Endothelial cell of umbilical vein (primary cell): ENCODE data around the gene ENOX2. TPM values are rescaled to one million over a fixed set of nuclear protein-coding genes. Genes with fewer than 3 reads are reported as not detected.

Source experiments
- BruUV-seq: library from RNA; stranded (reverse); fragments of 400-500 nt; replicated peaks from 2 replicates; lab custom pipeline; 2021; lab: Mats Ljungman, UMichigan
- CTCF ChIA-PET: fragments of 300-600, 350-600 bp; sonication (Branson Sonifier 250); formaldehyde crosslinking; loops from one replicate; lab custom pipeline; 2021; ENCODE audit warnings: antibody characterized with exemption, inconsistent platforms; lab: Charles Lee
- POLR2A ChIA-PET: fragments of 300-600, 350-600 bp; sonication (Branson Sonifier 250); formaldehyde crosslinking; loops from one replicate; lab custom pipeline; 2021; ENCODE audit warnings: antibody characterized with exemption, inconsistent platforms; lab: Charles Lee
- DNase-seq: peaks from one replicate; pipeline ENCODE4 v3.0.0-alpha.2; 2011; ENCODE audit warnings: low read depth, low spot score
- FAIRE-seq: peaks from 2 replicates; lab custom pipeline; 2011; peaks lifted over from hg19 to GRCh38; lab: Jason Lieb, UNC
- H2AFZ ChIP-seq: 2 replicates; pipeline ENCODE4 v1.6.0; 2012; ENCODE audit warnings: low read depth, low read length, control low read depth, inconsistent platforms
- H3K27ac ChIP-seq: 2 replicates; pipeline ENCODE4 v1.5.1; 2011; ENCODE audit warnings: low read depth, mild to moderate bottlenecking, control low read depth, low read length, moderate library complexity; ENCODE audit not compliant: insufficient read depth
- H3K27me3 ChIP-seq, 2 experiments: 2 replicates each; pipeline versions ENCODE4 v1.6.0 to v1.6.1; 2011; ENCODE audit warnings: low read length in 2 of 2, mixed read lengths in 1 of 2; ENCODE audit not compliant: control insufficient read depth in 2 of 2, insufficient read depth in 2 of 2
- H3K36me3 ChIP-seq, 2 experiments: 2 replicates in 1 of 2; 3 replicates in 1 of 2; pipeline ENCODE4 v1.5.1; 2011; ENCODE audit warnings: low read length in 2 of 2, mild to moderate bottlenecking in 1 of 2, moderate library complexity in 1 of 2; ENCODE audit not compliant: control insufficient read depth in 2 of 2, insufficient read depth in 2 of 2; ENCODE audit errors: extremely low read depth in 1 of 2
- H3K4me1 ChIP-seq: 3 replicates; pipeline ENCODE4 v1.5.1; 2011; ENCODE audit warnings: mild to moderate bottlenecking, low read length; ENCODE audit not compliant: control insufficient read depth, insufficient read depth; ENCODE audit errors: extremely low read depth
- H3K4me2 ChIP-seq: 2 replicates; pipeline ENCODE4 v1.6.1; 2011; ENCODE audit warnings: low read length, control low read depth, mixed read lengths; ENCODE audit not compliant: insufficient read depth
- H3K4me3 ChIP-seq, 3 experiments: fragments of 200-600 bp in 1 of 3; sonication (generic), shearing (Covaris generic) in 1 of 3; replicated peaks in 1 of 3; 2 replicates each; pipeline ENCODE4 v1.5.1; 2011 to 2016; ENCODE audit warnings: control low read depth in 3 of 3, low read length in 3 of 3, mild to moderate bottlenecking in 2 of 3, inconsistent platforms in 1 of 3, low read depth in 1 of 3, moderate library complexity in 1 of 3; ENCODE audit not compliant: insufficient read depth in 1 of 3
- H3K79me2 ChIP-seq: 2 replicates; pipeline ENCODE4 v1.6.0; 2012; ENCODE audit warnings: low read length, inconsistent platforms; ENCODE audit not compliant: control insufficient read depth, insufficient read depth
- H3K9ac ChIP-seq: replicated peaks from 2 replicates; pipeline ENCODE3; 2011; ENCODE audit warnings: low read length, control low read depth; ENCODE audit not compliant: insufficient read depth; ENCODE audit errors: extremely low read depth
- H3K9me1 ChIP-seq: replicated peaks from 3 replicates; pipeline ENCODE4 v1.6.0; 2011; ENCODE audit warnings: mild to moderate bottlenecking, low read length; ENCODE audit not compliant: control insufficient read depth, insufficient read depth; ENCODE audit errors: extremely low read depth
- H3K9me3 ChIP-seq: replicated peaks from 2 replicates; pipeline ENCODE4 v1.5.1; 2012; ENCODE audit warnings: low read length, inconsistent platforms; ENCODE audit not compliant: control insufficient read depth, insufficient read depth
- H4K20me1 ChIP-seq: replicated peaks from 2 replicates; pipeline ENCODE3; 2011; ENCODE audit warnings: mild to moderate bottlenecking, low read length; ENCODE audit not compliant: control insufficient read depth, insufficient read depth; ENCODE audit errors: extremely low read depth
- CTCF ChIP-seq, 2 donors: IDR thresholded peaks; 1 replicate in 1 of 2; 2 replicates in 1 of 2; pipeline ENCODE4 v1.5.1; 2011; ENCODE audit warnings: low read length in 2 of 2, mild to moderate bottlenecking in 2 of 2, moderate library complexity in 2 of 2, control low read depth in 1 of 2, inconsistent platforms in 1 of 2, low read depth in 1 of 2; ENCODE audit not compliant: insufficient read depth in 1 of 2; ENCODE audit errors: extremely low read depth in 1 of 2
- EZH2 ChIP-seq: IDR thresholded peaks from 2 replicates; pipeline ENCODE4 v1.6.1; 2012; ENCODE audit warnings: borderline replicate concordance, low read depth, mild to moderate bottlenecking, moderate library complexity, low read length, inconsistent platforms; ENCODE audit not compliant: severe bottlenecking
- FOS ChIP-seq: IDR thresholded peaks from 2 replicates; pipeline ENCODE4 v1.6.1; 2011; ENCODE audit warnings: mild to moderate bottlenecking, low read length, moderate library complexity, borderline replicate concordance; ENCODE audit not compliant: insufficient read depth
- GATA2 ChIP-seq: IDR thresholded peaks from 2 replicates; pipeline ENCODE4 v1.7.0; 2011; ENCODE audit warnings: low read depth, mild to moderate bottlenecking, moderate library complexity, mixed read lengths, low read length; ENCODE audit not compliant: insufficient read length, insufficient read depth
- JUN ChIP-seq: IDR thresholded peaks from 2 replicates; pipeline ENCODE4 v1.6.1; 2011; ENCODE audit warnings: borderline replicate concordance, low read depth; ENCODE audit not compliant: insufficient read length, insufficient read depth
- MAX ChIP-seq: IDR thresholded peaks from 2 replicates; pipeline ENCODE4 v1.6.1; 2011; ENCODE audit not compliant: insufficient read depth, insufficient read length
- MYC ChIP-seq: IDR thresholded peaks from one replicate; pipeline ENCODE4 v1.6.1; 2011; ENCODE audit warnings: mild to moderate bottlenecking, low read depth, low read length
- POLR2A ChIP-seq: IDR thresholded peaks from 2 replicates; pipeline ENCODE4 v1.6.1; 2012; ENCODE audit warnings: low read depth, mild to moderate bottlenecking, control low read depth, low read length
- POLR2AphosphoS5 ChIP-seq: IDR thresholded peaks from 2 replicates; pipeline ENCODE4 v1.6.1; 2012; ENCODE audit warnings: low read depth, mild to moderate bottlenecking, control low read depth, low read length, moderate library complexity; ENCODE audit not compliant: insufficient read depth
- dilution Hi-C: fragments of 300-500 bp; cut with MboI; formaldehyde crosslinking; loops from one replicate; pipeline ENCODE4 v1.15.0; 2019; ENCODE audit warnings: low sequenced_read_pairs; ENCODE audit not compliant: extremely low pct_ligation_motif_present
- intact Hi-C: fragments of 100-400 bp; cut with micrococcal nuclease; formaldehyde crosslinking; loops from one replicate; pipeline ENCODE4 v1.10.0; 2022
- polyA plus RNA-seq, 4 experiments: library from polyadenylated mRNA; depleted of rRNA in 3 of 4; stranded (reverse) in 3 of 4; unstranded in 1 of 4; fragments of >200 nt; gene quantifications; 2 replicates each; pipeline versions ENCODE4 v1.2.1 to v1.2.3, GENCODE V29; 2011 to 2012; ENCODE audit warnings: missing spikeins in 1 of 4
- total RNA-seq: library from RNA; stranded (reverse); gene quantifications from 2 replicates; pipeline ENCODE4 v1.2.3, GENCODE V29; 2021

The ENOX2 gene
- total and polyA plus RNA-seq, 2 donors (not counting 3 experiments of a cell fraction or from before 2014, with no cell fraction given) = 5.5 to 13.1 TPM

GRCh38 chrX:130937101-130937500, 34.1 kb upstream of the ENOX2 start:
- no peak overlapping the region for H3K9ac ChIP-seq
- intact Hi-C loops = no loop called here
- POLR2A ChIA-PET = no interaction called here

More at GRCh38 chrX:130937101-130937500, 34.1 kb upstream of the ENOX2 start:
- Histone ChIP-seq H3K4me2 (no peak overlapping the region), H3K4me3 (no peak overlapping the region), H2AFZ (no peak overlapping the region), H3K9me1 (no peaks in the 10 kb centered on the region), H4K20me1 (no peaks in the 10 kb centered on the region), H3K27me3 (no peaks in the 10 kb centered on the region), H3K36me3 (no peaks in the 10 kb centered on the region), H3K79me2 (no peaks in the 10 kb centered on the region), H3K4me1 (no peaks in the 10 kb centered on the region), H3K9me3 (no peaks in the 10 kb centered on the region), H3K27ac (no peak overlapping the region)
- FAIRE-seq (no peak), DNase-seq (no peak)
- dilution Hi-C loops = no loop called here
- no TSS peak for BruUV-seq
- CTCF ChIA-PET = interaction anchor here (1.7 kb wide), 1 partner anchor 20 kb away, joined by 4 read pairs; no protein-coding TSS in a partner anchor
- no peak for TF ChIP-seq GATA2
- TF ChIP-seq POLR2AphosphoS5 = no peak
- no peak for TF ChIP-seq JUN
- TF ChIP-seq CTCF (IDR thresholded peaks at IDR 0.05; ENCODE audit: extremely low read depth in 1 of 2, insufficient read depth in 1 of 2, low read depth in 1 of 2, low read length in 2 of 2) = no peak
- no peak for TF ChIP-seq MAX
- TF ChIP-seq EZH2 = no peak
- no peak for TF ChIP-seq POLR2A
- no peak for TF ChIP-seq FOS
- no peak for TF ChIP-seq MYC
